ENCODE data around the gene C17orf113. TPM values are rescaled to one million over a fixed set of nuclear protein-coding genes. Genes with fewer than 3 reads are reported as not detected.

Gene C17orf113
- total and polyA plus RNA-seq, 2 of the 13 experiments (the other 11 are each of a cell fraction or from before 2014, with no cell fraction given), result 0.87 to 1.1 TPM

DNA sequence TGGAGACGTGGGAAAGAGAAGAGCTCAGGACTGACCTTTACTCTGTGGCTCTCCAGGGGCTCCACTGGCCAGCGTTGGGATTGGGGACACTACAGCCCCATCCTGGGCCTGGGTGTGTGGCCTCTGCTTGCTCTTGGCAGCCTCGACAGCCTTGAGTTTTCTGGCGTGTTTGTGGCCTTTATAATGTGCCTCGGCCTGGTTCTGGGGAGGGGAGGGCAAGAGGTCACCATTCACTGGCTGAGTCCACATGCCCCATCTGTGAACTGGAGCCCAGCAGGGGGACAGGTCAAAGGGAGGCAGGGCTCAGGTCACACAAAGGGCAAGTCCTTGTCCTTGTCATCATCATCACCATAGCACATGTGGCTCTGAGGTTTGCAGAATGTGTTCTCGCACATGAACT is 18.8 kb downstream of the C17orf113 start (continued):
- TF ChIP-seq, protein P1, sequence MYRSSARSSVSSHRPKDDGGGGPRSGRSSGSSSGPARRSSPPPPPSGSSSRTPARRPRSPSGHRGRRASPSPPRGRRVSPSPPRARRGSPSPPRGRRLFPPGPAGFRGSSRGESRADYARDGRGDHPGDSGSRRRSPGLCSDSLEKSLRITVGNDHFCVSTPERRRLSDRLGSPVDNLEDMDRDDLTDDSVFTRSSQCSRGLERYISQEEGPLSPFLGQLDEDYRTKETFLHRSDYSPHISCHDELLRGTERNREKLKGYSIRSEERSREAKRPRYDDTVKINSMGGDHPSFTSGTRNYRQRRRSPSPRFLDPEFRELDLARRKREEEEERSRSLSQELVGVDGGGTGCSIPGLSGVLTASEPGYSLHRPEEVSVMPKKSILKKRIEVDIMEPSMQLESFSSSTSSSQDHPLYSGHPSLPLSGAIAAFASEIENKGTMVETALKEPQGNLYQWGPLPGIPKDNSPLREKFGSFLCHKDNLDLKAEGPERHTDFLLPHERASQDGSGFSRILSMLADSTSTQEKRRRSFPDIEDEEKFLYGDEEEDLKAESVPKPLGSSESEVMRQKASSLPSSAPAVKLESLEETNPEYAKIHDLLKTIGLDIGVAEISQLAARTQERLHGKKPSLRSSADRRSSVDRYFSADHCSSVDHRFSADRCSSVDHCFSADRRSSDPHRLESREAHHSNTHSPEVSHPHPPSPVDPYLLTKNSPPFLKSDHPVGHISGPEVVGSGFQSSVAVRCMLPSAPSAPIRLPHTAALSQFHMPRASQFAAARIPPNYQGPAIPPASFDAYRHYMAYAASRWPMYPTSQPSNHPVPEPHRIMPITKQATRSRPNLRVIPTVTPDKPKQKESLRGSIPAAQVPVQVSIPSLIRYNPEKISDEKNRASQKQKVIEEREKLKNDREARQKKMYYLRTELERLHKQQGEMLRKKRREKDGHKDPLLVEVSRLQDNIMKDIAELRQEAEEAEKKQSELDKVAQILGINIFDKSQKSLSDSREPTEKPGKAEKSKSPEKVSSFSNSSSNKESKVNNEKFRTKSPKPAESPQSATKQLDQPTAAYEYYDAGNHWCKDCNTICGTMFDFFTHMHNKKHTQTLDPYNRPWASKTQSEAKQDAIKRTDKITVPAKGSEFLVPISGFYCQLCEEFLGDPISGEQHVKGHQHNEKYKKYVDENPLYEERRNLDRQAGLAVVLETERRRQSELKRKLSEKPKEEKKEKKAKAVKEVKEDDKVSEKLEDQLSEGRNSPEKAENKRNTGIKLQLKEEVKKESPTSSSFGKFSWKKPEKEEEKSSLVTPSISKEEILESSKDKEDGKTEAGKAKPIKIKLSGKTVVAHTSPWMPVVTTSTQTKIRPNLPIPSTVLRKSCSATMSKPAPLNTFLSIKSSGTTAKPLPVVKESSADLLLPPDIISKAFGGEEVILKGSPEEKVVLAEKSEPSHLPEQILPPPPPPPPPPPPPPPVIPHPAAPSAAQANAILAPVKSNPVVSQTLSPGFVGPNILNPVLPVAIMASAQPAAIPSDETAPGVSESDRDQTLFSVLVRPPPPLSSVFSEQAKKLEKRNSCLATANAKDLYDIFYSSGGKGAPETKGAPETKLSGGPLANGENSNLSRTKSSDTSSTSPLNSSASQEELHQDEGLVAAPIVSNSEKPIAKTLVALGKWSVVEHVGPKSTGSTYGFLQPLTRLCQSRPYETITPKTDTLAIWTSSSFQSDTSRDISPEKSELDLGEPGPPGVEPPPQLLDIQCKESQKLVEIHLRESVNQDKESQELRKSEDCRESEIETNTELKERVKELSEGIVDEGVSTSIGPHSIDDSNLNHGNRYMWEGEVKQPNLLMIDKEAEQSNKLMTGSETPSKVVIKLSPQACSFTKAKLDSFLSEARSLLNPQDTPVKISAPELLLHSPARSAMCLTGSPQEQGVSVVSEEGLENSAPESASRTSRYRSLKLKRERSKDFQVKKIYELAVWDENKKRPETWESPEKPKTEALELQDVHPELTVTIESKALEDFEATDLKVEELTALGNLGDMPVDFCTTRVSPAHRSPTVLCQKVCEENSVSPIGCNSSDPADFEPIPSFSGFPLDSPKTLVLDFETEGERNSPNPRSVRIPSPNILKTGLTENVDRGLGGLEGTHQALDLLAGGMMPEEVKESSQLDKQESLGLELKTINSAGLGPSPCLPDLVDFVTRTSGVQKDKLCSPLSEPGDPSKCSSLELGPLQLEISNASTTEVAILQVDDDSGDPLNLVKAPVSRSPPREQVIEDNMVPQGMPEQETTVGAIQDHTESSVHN (CRISPR knock-in tag; IDR thresholded peaks at IDR 0.05), result no peak
- peak; percentile 95 for TF ChIP-seq NR2F2 (IDR thresholded peaks at IDR 0.05; ENCODE audit: borderline replicate concordance, low read depth)
- no peak for TF ChIP-seq NPAS2 (CRISPR knock-in tag; IDR thresholded peaks at IDR 0.05; ENCODE audit: borderline replicate concordance)
- TF ChIP-seq, protein P2, sequence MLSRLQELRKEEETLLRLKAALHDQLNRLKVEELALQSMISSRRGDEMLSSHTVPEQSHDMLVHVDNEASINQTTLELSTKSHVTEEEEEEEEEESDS (CRISPR knock-in tag; IDR thresholded peaks at IDR 0.05; ENCODE audit: borderline replicate concordance), result no peak
- TF ChIP-seq CHD2 (IDR thresholded peaks at IDR 0.05; ENCODE audit: low read depth, low read length), result no peak
- TF ChIP-seq KLF9 (CRISPR knock-in tag; IDR thresholded peaks at IDR 0.05; ENCODE audit: low read depth), result no peak
- 0 out of 2 replicates have a peak, but pooled peaks have one; percentile 39 for TF ChIP-seq ZSCAN5A (CRISPR knock-in tag; IDR thresholded peaks at IDR 0.05; ENCODE audit: borderline replicate concordance)
- no peak for TF ChIP-seq ZEB1 (IDR thresholded peaks at IDR 0.05; ENCODE audit: insufficient replicate concordance, low read depth)
- TF ChIP-seq ZFP1 (CRISPR knock-in tag; IDR thresholded peaks at IDR 0.05), result no peak
- TF ChIP-seq KLF15 (CRISPR knock-in tag; IDR thresholded peaks at IDR 0.05; ENCODE audit: borderline replicate concordance), result no peak
- no peak for TF ChIP-seq FOXP1 (IDR thresholded peaks at IDR 0.05)
- TF ChIP-seq FOXP1 (CRISPR knock-in tag; IDR thresholded peaks at IDR 0.05), result no peak
- TF ChIP-seq JARID2 (CRISPR knock-in tag; IDR thresholded peaks at IDR 0.05; ENCODE audit: insufficient replicate concordance), result no peak
- TF ChIP-seq TRIM24 (CRISPR knock-in tag; IDR thresholded peaks at IDR 0.05), result no peak
- no peak for TF ChIP-seq ZNF713 (CRISPR knock-in tag; IDR thresholded peaks at IDR 0.05)
- no peak for TF ChIP-seq PTBP1 (IDR thresholded peaks at IDR 0.05; ENCODE audit: low read depth, low read length, poor library complexity, severe bottlenecking)
- TF ChIP-seq ZNF878 (CRISPR knock-in tag; IDR thresholded peaks at IDR 0.05), result no peak
- TF ChIP-seq ZNF317 (CRISPR knock-in tag; IDR thresholded peaks at IDR 0.05), result no peak
- no peak for TF ChIP-seq PITX1 (CRISPR knock-in tag; IDR thresholded peaks at IDR 0.05)
- no peak for TF ChIP-seq AGO1 (IDR thresholded peaks at IDR 0.05; ENCODE audit: low read depth, low read length, poor library complexity, severe bottlenecking)
- no peak for TF ChIP-seq ZSCAN20 (CRISPR knock-in tag; IDR thresholded peaks at IDR 0.05; ENCODE audit: borderline replicate concordance)
- peak; percentile 80 for TF ChIP-seq NR2C2 (CRISPR knock-in tag; IDR thresholded peaks at IDR 0.05; ENCODE audit: borderline replicate concordance)
- TF ChIP-seq ZNF550 (CRISPR knock-in tag; IDR thresholded peaks at IDR 0.05; ENCODE audit: borderline replicate concordance), result no peak

Data from HepG2 (cell line).